GM21723 (cell line): Measurements from ENCODE around the gene PRKAG3.

Experiments
- ATAC-seq: cut with Tn5 transposase; IDR thresholded peaks from one replicate; pipeline ENCODE4 v1.9.1; 2021; ENCODE audit warnings: mild to moderate bottlenecking, moderate library complexity; ENCODE audit not compliant: unreplicated experiment

PRKAG3 gene

DNA sequence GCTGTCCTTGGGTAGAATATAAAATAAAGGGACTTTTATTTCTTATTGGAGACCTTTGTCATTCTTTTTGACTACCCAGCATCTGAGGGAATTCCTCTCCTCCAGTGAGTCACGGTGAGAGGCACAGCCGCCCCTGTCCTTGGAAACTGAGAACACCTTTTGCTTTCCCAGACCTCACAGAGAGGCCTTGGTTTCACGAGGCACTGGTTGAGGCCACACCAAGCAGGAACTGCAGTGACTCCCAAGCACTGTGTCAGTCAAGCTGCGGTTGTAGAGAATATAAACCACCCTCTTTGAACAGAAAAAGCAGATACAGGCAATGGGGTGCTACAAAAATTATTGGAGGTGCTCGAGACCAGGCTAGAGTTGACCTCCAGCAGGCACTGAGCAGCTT lies 16.4 kb downstream of the PRKAG3 start:
- no peak for ATAC-seq

DNA sequence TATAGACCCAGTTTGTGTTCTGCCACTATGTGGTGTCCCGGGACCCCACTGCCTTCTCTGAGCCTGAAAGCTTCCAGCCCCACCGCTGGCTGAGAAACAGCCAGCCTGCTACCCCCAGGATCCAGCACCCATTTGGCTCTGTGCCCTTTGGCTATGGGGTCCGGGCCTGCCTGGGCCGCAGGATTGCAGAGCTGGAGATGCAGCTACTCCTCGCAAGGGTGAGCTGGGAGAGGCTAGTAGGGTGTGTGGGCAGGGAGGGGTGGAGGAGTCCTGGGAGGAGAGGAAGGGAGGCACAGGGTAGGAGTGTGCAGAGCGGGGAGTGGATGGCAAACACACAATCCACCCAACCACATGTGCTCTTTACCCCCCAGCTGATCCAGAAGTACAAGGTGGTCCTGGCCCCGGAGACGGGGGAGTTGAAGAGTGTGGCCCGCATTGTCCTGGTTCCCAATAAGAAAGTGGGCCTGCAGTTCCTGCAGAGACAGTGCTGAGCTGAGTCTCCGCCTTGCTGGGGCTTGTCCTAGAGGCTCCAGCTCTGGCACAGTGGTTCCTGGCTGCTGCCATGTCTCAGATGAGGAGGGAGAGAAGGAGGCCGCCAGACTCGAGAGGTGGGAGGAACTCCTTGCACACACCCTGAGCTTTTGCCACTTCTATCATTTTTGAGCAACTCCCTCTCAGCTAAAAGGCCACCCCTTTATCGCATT lies 16.9 kb downstream of the PRKAG3 start:
- ATAC-seq = no peak

DNA sequence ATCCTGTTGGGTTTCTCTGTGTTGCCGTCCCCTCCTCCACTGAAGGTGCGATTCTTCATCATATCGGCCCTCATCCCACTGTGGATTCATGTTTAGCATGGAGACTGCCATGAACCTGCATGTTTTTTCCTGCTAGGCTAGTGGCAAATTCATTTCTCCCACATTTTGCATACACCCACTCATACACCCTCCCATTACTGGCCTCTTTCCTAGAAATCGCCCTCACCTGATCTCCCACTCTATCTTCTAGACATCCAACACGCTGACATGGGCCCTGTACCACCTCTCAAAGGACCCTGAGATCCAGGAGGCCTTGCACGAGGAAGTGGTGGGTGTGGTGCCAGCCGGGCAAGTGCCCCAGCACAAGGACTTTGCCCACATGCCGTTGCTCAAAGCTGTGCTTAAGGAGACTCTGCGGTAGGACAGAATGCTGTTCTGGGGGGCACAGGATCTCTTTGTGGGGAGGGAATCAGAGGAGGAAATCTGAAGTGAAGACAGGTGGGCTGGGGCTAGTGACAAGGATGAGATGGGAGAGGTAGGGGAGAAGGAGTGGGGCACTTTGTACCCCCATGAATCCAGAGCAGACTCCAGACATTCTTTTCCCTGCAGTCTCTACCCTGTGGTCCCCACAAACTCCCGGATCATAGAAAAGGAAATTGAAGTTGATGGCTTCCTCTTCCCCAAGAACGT lies 17.7 kb downstream of the PRKAG3 start:
- no peak for ATAC-seq

DNA sequence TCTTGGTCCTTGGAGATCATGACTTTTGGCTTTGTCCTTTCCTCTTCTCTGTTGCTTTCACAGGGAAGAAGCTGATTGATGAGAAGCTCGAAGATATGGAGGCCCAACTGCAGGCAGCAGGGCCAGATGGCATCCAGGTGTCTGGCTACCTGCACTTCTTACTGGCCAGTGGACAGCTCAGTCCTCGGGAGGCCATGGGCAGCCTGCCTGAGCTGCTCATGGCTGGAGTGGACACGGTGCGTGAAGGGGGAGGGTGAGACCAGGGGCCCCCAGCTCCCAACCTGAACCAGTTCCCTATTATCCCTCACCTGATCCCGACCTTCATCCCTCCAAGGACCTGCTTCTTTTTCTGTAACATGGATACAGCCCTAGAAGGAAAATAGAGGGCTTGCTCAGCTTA lies 18.7 kb downstream of the PRKAG3 start:
- ATAC-seq = no peak

DNA sequence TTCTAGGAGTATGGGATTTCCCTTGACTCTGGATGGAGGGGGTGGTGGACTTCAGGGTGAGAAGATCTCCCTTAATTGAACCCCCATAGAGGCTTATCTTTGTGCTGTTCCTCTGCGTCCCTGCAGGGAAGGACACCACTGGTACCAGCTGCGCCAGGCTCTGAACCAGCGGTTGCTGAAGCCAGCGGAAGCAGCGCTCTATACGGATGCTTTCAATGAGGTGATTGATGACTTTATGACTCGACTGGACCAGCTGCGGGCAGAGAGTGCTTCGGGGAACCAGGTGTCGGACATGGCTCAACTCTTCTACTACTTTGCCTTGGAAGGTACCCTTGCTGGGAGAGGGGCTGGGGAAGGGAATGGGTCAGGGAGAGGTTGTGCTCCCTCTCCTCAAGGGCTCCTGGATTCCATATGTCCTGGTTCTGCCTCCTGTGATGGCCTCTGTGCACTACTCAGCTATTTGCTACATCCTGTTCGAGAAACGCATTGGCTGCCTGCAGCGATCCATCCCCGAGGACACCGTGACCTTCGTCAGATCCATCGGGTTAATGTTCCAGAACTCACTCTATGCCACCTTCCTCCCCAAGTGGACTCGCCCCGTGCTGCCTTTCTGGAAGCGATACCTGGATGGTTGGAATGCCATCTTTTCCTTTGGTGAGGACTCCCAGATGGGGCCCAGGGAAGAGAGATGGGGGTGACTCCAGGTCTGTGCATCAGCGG lies 19.3 kb downstream of the PRKAG3 start:
- no peak for ATAC-seq

DNA sequence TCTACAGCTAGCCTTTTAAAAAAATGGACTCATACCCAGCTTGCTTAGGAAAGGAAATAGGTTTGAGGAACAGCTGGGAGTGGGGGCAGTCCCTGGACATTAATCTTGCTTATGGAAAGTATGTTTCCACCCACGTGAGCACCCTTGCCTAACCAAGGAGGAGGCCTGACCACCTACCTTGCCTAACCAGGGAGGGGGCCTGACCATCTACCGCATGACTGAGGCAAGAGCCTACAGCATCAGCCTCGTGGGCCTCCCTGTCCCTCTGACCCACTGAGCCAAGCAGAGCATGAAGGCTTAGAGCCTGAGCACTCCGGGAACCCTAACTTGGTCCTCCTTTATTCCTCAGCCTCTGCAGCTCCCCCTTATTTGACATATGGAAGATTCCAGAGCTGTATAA lies 20.2 kb downstream of the PRKAG3 start:
- no peak for ATAC-seq

DNA sequence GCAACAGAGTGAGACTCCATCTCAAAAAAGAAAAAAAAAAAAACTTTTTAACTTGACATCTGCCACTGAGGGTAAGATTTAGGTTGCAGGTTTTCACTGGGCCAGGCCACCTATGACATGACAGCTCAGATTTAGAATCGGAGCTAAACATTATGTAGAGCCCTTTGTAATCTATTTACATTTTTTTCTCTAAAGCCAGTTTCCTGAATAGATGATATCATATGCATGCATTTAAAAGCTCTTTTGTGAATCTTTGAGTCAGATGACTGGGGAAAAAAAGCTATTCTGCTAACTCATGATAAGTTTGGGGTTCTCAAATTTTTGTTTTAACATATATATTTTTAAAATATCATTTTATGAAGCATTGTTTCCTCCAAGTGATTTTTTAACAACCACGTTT lies 21.3 kb downstream of the PRKAG3 start:
- no peak for ATAC-seq

DNA sequence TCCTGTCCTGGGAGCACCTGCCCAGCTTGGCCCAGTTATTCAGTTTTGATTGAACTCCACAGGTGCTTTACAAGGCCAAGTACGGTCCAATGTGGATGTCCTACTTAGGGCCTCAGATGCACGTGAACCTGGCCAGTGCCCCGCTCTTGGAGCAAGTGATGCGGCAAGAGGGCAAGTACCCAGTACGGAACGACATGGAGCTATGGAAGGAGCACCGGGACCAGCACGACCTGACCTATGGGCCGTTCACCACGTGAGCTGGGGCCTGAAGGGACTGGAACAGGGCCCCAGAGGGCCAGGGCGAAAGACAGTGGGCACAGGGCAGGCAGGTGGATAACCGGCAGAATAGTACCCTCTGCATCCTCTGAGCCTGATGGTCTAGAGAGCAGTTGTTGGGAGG lies 22.1 kb downstream of the PRKAG3 start:
- no peak for ATAC-seq

DNA sequence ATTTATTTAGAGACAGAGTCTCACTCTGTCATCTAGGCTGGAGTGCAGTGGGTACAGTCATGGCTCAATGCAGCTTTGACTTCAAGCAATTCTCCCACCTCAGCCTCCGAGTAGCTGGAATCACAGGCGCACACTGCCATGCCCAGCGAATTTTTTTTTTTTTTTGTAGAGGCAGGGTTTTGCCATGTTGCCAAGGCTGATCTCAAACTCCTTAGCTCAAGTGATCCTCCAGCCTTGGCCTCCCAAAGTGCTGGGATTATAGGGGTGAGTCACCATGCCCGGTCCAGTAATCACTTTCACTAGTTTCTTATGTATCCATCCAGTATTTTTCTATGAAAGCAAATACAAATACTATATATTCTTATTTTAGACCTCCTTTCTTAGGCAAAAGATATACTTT lies 24.0 kb downstream of the PRKAG3 start:
- no peak for ATAC-seq

DNA sequence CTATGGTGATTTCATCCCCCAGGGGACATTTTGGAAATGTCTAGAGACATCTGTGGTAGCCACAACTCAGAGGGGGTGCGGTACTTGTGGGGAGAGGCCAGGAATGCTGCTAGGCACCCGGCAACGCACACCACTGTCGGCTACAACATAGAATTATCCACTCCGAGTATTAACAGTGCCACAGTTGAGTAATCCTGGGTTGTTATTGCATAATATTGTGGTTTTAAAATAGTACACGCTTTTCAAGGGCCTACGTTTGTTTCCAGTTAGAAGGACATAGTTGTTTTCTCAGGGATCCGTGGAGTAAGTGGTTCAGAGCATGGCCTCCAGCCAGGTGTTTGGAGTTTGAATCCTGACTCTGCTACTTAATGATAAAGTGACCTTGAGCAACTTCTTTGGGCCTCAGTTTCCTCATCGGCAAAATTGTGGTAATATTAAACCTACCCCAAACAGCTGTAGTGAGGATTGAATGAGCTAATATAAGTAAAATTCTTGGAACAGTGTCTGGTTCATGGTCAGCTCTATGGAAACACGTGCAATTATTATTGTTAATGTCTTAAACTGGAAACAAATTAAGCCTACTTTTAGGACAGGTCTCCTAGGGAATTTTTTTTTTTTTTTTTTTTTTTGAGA lies 25.1 kb downstream of the PRKAG3 start:
- no peak for ATAC-seq

DNA sequence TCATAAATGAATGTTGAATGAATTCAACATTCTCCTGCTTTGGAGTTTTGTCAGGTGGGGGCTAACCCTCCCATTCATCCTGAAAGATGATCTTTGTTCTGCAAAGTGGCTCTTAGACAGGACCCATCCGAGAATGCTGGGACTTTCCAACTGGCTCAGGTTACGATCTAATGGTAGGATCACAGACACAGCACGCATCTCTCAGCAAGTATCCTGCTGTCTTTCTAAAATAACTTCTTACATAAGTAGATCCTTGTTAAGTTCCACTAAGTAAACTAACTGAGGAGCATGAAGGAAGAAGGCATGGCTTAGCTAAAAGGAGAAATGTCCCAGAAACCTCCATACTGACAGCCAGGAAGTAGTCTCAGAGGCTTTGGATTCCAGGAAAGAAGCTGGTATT lies 26.0 kb downstream of the PRKAG3 start:
- ATAC-seq = no peak

DNA sequence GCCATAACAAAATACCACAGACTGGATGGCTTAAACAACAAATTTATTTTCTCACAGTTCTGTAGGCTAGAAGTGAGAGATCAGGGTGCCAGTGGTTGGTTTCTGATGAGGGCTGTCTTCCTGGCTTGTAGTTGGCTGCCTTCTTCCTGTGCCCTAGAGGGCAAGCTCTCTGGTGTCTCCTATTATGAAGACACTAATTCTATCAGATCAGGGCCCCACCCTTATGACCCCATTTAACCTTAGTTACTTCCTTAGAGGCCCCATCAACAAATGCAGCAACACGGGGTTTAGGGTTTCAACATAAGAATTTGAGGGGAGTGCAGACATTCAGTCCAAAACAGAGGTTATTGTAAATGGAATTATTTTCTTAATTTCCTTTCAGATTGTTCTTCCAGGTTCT lies 26.8 kb downstream of the PRKAG3 start:
- ATAC-seq = no peak

DNA sequence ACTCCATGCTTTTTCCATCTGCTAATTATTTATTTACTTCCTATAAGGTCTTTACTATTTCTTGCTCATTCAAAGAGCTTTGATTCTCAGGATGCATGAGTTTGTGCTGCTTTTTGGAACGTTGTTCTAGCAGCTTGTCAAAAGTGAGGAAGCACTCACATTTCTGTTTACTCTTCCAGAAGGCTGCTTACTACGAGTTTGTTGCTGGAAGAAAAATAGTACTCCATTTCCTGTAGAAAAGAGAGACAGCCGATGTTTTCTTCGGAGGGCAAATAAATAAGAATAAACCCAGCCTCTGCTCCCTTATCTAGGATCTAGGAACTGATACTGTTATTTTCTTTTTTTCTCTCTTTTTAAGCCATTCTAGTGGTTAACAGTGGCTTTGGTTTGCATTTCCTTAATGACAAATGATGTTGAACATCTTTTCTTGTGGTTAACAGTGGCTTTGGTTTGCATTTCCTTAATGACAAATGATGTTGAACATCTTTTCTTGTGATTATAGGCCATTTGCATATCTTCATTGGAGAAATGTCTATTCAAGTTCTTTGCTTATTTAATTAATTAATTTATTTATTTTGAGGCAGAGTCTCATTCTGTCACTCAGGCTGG lies 29.1 kb downstream of the PRKAG3 start:
- no peak for ATAC-seq

DNA sequence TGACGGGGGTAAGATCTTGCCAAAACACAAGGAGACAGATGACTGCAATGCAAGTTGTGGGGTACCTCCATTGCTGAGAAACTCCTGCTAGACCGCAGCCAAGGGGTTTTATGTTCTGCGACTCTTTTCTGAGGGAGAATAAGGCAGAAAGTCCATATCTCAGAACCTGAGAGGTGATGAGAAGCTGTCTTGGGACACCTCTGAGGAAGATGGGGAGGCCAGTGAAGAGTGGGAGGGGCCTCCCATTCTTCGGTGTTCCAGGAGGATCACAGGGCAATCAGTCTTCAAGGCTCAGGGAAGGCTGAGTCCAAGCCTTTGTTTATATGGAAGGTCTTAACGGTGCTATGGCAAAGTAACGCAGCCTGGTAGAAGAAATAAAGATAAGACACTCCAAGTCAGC lies 31.6 kb downstream of the PRKAG3 start:
- no peak for ATAC-seq

DNA sequence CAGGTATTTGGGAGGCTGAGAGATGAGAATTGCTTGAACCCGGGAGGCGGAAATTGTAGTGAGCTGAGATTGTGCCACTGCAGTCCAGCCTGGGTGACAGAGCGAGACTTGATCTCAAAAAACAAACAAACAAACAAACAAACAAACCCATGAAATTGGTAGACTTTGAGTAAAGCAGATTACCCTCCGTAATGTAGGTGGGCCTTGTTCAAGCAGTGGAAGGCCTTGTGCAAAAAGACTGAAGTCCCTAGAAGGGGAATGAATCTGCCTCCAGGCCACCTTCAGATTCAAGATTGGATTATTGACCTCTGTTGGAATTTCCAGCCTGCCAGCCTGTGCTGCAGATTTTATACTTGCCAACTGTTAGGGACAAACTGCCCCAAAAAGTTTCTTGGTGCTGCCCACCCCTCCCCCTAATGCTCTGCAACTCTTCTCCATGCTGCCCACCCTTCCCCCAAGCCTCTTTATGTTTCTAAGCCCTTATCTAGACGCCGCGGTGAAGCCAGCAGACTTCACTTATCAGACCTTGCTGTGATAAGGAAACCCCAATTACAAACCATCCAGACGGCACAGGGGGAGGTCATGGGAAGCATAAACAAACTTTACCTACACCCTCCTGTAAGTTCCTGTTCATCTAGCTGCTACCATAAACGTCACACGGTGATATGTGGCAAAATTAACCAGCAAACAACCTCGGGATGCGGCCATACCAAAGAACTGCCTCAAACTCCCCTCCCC lies 32.7 kb downstream of the PRKAG3 start:
- no peak for ATAC-seq

DNA sequence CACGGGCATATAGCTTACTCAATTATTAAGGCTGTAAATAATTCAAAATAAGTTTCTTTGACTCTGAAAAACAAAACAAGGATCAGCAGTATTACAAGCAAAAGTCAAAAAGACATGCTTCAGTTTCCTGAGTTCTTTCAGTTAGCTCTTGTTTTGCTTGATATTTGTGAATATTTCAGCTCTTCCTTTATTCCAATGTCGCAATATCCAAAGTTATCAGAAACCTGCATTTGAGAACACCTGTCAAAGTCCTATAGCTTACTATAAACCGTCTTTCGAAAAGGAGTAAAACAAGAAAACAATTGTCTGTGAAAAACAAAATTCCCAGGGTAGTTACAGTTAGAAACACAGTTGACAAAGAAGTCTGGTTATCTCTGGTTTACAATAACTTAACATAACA lies 34.9 kb downstream of the PRKAG3 start:
- no peak for ATAC-seq

DNA sequence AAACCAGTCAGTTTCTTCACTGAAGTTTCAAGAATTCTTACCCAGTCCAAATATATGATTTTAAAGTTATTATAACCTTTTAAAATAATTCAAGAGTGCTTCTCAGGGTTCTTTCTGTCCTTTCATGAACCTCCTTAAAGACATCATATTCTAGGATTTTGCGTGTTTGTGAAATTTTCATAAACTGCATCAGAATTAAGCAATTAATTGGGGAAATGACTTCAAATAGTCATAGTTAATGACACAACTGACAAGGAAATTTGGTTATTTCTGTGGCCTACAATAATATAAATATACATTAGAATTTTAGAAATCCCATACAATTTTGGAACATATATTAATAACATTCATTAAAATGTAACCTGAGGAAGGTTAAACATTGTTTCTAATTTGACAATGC lies 39.2 kb downstream of the PRKAG3 start:
- no peak for ATAC-seq

DNA sequence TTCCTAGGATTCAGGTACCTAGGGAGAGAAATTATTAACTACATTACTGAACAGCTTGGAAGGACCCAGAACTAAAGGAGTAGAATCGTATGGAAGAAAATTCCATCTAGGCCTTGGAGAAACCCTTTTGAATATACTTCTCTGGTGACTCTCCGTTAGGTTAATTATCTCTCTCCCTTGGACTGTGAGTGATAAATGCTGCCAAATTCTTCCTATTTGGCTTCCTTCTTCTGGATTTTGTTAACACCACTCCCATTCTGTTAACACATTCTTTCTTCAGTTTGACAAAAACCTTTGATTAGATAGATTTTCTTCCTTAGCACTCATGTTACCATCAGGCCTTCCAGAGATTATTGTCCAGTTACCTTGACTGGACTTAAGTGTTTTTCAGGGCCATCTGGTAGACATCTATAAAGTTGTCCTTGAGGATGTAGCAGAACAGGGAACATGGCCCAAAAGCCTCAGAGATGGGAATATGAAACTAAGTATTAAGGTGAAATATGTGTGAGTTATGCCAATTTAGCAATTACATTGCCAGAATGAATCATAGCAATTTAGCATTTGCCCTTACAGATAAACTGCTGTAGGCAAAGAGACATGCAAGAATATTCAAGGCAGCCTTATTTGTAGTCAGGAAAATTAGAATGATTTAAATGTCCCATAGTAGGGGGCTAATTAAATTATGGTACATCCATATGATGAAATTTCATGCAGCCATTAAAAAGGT lies 42.9 kb downstream of the PRKAG3 start:
- no peak for ATAC-seq

DNA sequence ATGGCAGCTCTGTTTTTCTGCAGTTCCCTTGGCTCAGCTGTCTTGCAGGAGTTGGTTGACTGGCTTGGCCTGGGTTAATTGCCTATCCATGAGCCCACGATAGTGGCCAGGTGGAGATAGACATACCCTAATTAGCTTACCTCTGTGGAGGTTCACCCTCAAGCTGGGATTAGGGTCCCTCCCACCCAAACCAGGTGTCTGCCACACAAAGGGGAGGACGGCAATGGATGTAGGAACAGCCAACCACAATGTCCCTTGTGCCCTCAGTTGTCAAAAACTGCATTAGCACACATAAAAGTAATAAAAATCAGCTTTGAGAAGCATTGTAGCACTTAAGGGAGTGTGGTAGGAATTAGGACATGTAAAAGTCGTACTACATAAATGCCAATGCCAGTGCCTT lies 45.5 kb downstream of the PRKAG3 start:
- no peak for ATAC-seq

DNA sequence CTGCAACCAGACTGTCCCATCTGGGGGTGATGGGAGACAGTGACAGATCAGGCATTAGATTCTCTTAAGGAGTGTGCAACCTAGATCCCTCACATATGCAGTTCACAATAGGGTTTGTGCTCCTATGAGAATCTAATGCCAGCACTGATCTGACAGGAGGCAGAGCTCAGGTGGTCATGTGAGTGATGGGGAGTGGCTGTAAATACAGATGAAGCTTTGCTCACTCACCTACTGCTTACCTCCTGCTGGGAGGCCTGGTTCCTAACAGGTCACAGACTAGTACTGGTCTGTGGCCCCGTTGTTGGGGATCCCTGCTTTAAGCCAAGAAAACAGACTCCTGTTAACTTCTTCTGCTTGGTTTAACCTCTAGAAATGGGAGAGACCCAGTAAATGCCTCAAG lies 46.5 kb downstream of the PRKAG3 start:
- no peak for ATAC-seq
